K562 (cell line): ENCODE data around the gene GLRX2. TPM values are rescaled to one million over a fixed set of nuclear protein-coding genes. Genes with fewer than 3 reads are reported as not detected.

Source experiments
- ARID1B ChIP-seq: fragments of 450-650 bp; IDR thresholded peaks from 2 replicates; pipeline ENCODE4 v1.6.1; 2016; ENCODE audit warnings: antibody characterized with exemption, mild to moderate bottlenecking, inconsistent platforms
- CBX5 ChIP-seq: IDR thresholded peaks from 2 replicates; pipeline ENCODE4 v1.6.1; 2014; ENCODE audit warnings: low read depth, borderline replicate concordance
- ETV5 ChIP-seq: sonication (generic); formaldehyde crosslinking; IDR thresholded peaks from 2 replicates; pipeline ENCODE4 v1.4.0; 2020; ENCODE audit warnings: low read depth, mild to moderate bottlenecking, missing genetic modification reagents
- FOXO4 ChIP-seq: fragments of 450-650 bp; formaldehyde crosslinking; IDR thresholded peaks from 2 replicates; pipeline ENCODE4 v1.4.0; 2020; ENCODE audit warnings: mild to moderate bottlenecking, moderate library complexity
- GTF2E2 ChIP-seq: fragments of 200-800 bp; sonication (Bioruptor generic); IDR thresholded peaks from 2 replicates; pipeline ENCODE4 v1.6.1; 2016; ENCODE audit warnings: missing genetic modification characterization, missing compliant biosample characterization
- HDAC1 ChIP-seq, 2 experiments: fragments of 450-650 bp; IDR thresholded peaks; 2 replicates each; pipeline ENCODE4 v1.6.1; 2016 to 2017; ENCODE audit warnings: inconsistent platforms in 1 of 2, mild to moderate bottlenecking in 1 of 2, moderate library complexity in 1 of 2
- HINFP ChIP-seq: fragments of 450-650 bp; conservative IDR thresholded peaks from 2 replicates; pipeline ENCODE4 v1.6.1; 2016; ENCODE audit warnings: missing genetic modification characterization, low read depth, mild to moderate bottlenecking, control low read depth, missing compliant biosample characterization
- HLTF ChIP-seq: fragments of 450-650 bp; IDR thresholded peaks from 2 replicates; pipeline ENCODE4 v1.6.1; 2016
- MECOM ChIP-seq: fragments of 250-450 bp; sonication (Bioruptor Pico); IDR thresholded peaks from 2 replicates; pipeline ENCODE4 v1.8.0; 2022; ENCODE audit warnings: inconsistent platforms
- MTA3 ChIP-seq: fragments of 450-650 bp; formaldehyde crosslinking; IDR thresholded peaks from 2 replicates; pipeline ENCODE4 v1.6.1; 2017; ENCODE audit warnings: mild to moderate bottlenecking, borderline replicate concordance
- NR2C1 ChIP-seq, 2 experiments: fragments of 450-650 bp; IDR thresholded peaks; 2 replicates each; pipeline ENCODE4 v1.6.1; 2017; ENCODE audit warnings: mild to moderate bottlenecking in 2 of 2, antibody characterized with exemption in 1 of 2, inconsistent platforms in 1 of 2, missing compliant biosample characterization in 1 of 2, missing genetic modification characterization in 1 of 2
- RB1 ChIP-seq: fragments of 450-650 bp; IDR thresholded peaks from 2 replicates; pipeline ENCODE4 v1.6.1; 2017; ENCODE audit warnings: low read depth, mild to moderate bottlenecking
- RBFOX2 ChIP-seq: fragments of 200-400 bp; formaldehyde crosslinking; IDR thresholded peaks from 2 replicates; pipeline ENCODE4 v1.6.1; 2017; ENCODE audit warnings: low read depth, mild to moderate bottlenecking, low read length, moderate library complexity
- SMARCA4 ChIP-seq: fragments of 450-650 bp; IDR thresholded peaks from 2 replicates; pipeline ENCODE4 v1.6.1; 2016
- SNRNP70 ChIP-seq: fragments of 200-400 bp; formaldehyde crosslinking; optimal IDR thresholded peaks from 2 replicates; pipeline ENCODE3; 2017; ENCODE audit warnings: low read depth, low read length
- ZNF146 ChIP-seq: IDR thresholded peaks from one replicate; pipeline ENCODE4 v1.6.1; 2018; ENCODE audit warnings: missing compliant biosample characterization; ENCODE audit not compliant: unreplicated experiment
- ZNF274 ChIP-seq: IDR thresholded peaks from 2 replicates; pipeline ENCODE4 v1.6.1; 2011; ENCODE audit warnings: low read depth, mild to moderate bottlenecking, low read length, moderate library complexity, borderline replicate concordance
- ZNF384 ChIP-seq: IDR thresholded peaks from 2 replicates; pipeline ENCODE4 v1.6.1; 2012; ENCODE audit warnings: low read depth, low read length, improper control_type of control experiment
- polyA plus RNA-seq, 8 experiments: library from polyadenylated mRNA; depleted of rRNA in 4 of 8; stranded (reverse) in 5 of 8; unstranded in 3 of 8; fragments of >200 nt; fragmentation: Nextera tagmentation in 2 of 8; fragmentation: Illumina TruSeq in 1 of 8; extraction: Ambion mirVana in 2 of 8; extraction: Trizol in 1 of 8; gene quantifications; 2 replicates each; pipeline versions ENCODE4 v1.2.1 to v1.2.3, GENCODE V29; 2011 to 2014; ENCODE audit warnings: inconsistent platforms in 1 of 8, missing spikeins in 1 of 8
- total RNA-seq, 7 experiments: library from RNA; depleted of rRNA in 6 of 7; stranded (reverse); fragments of >200 nt in 6 of 7; fragmentation: Illumina TruSeq in 2 of 7; extraction: Trizol in 2 of 7; gene quantifications; 2 replicates each; pipeline versions ENCODE4 v1.2.1 to v1.2.3, GENCODE V29; 2011 to 2021; ENCODE audit warnings: low replicate concordance in 1 of 7
- TF ChIP-seq, protein P1 (sequence below): sonication (generic); formaldehyde crosslinking; IDR thresholded peaks from 2 replicates; pipeline ENCODE4 v1.8.1; 2023; ENCODE audit warnings: mild to moderate bottlenecking, missing genetic modification reagents
- TF ChIP-seq, protein P2 (sequence below): fragments of 150-350 bp; IDR thresholded peaks from 2 replicates; pipeline ENCODE4 v1.6.1; 2014; ENCODE audit warnings: low read depth, mild to moderate bottlenecking, low read length, borderline replicate concordance

GLRX2 gene
- total and polyA plus RNA-seq, 9 of the 15 experiments (the other 6 are each of a cell fraction or from before 2014, with no cell fraction given): 13.3 to 82.6 (median 55.1) TPM

DNA sequence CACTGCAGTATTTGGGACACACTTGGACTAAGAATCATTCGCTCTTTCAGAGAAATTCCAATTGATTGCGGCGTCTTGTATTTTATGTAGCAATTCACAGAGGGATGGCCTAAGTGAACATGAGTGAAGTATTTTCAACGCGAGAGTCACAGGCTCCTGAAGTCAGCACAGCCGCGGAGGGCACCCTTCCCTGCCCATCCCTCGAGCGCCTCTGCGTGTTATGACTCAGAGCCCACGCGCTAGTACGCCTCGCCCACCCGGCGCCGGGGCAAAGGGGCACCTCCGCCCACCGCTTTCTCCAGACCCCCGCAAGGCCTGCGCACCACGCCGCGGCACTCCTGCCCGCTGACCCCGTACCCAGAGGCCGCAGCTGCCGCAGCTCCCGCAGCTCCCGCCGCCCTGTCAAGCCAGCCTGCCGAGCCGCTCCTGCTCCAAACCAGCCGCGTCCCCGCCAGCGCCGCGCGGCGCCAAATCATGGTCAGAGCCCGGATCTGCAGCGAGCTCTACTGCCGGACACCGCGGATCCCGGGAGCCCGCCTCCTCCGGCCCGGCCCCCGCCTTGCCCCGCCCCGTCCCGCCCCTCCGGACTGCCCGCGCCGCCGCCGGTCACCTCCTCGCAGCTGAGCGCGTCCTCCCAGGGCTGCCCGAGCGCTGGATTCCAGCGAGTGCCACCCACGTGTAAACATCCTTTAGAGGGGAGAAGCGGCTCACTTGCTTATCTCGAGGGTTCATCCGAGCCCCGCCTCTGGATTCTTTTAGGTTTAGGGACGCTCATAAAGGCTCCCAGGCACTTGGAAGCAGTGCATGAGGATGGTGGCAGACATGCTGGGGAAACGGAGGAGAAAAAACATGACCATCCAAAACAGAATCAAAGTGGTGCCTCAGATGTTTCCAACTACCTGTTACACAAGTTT is at the start of gene GLRX2 (continued):
- TF ChIP-seq NR2C1 (IDR thresholded peaks at IDR 0.05) (no peak), NR2C1 (tag; IDR thresholded peaks at IDR 0.05) (no peak), FOXO4 (CRISPR knock-in tag) (no peak), MTA3 (peak; percentile 60; the same call in 1 of the 2 replicates), ARID1B (no peak), CBX5 (no peak), MECOM (no peak), ZNF274 (no peak), SMARCA4 (peak; percentile 43), HINFP (no peak), ZNF146 (CRISPR knock-in tag) (no peak), ZNF384 (no peak), GTF2E2 (tag) (peak; percentile 76), HLTF (no peak), RBFOX2 (peak; percentile 92), ETV5 (CRISPR knock-in tag) (no peak), SNRNP70 (no peak), RB1 (peak; percentile 82), HDAC1 (IDR thresholded peaks at IDR 0.05) (peak in 1 of 2 experiments; percentile 45; a peak in 2 of 4 replicates)
- TF ChIP-seq, protein P1, sequence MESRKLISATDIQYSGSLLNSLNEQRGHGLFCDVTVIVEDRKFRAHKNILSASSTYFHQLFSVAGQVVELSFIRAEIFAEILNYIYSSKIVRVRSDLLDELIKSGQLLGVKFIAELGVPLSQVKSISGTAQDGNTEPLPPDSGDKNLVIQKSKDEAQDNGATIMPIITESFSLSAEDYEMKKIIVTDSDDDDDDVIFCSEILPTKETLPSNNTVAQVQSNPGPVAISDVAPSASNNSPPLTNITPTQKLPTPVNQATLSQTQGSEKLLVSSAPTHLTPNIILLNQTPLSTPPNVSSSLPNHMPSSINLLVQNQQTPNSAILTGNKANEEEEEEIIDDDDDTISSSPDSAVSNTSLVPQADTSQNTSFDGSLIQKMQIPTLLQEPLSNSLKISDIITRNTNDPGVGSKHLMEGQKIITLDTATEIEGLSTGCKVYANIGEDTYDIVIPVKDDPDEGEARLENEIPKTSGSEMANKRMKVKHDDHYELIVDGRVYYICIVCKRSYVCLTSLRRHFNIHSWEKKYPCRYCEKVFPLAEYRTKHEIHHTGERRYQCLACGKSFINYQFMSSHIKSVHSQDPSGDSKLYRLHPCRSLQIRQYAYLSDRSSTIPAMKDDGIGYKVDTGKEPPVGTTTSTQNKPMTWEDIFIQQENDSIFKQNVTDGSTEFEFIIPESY: peak; percentile 47; the same call in 1 of the 2 replicates
- TF ChIP-seq, protein P2, sequence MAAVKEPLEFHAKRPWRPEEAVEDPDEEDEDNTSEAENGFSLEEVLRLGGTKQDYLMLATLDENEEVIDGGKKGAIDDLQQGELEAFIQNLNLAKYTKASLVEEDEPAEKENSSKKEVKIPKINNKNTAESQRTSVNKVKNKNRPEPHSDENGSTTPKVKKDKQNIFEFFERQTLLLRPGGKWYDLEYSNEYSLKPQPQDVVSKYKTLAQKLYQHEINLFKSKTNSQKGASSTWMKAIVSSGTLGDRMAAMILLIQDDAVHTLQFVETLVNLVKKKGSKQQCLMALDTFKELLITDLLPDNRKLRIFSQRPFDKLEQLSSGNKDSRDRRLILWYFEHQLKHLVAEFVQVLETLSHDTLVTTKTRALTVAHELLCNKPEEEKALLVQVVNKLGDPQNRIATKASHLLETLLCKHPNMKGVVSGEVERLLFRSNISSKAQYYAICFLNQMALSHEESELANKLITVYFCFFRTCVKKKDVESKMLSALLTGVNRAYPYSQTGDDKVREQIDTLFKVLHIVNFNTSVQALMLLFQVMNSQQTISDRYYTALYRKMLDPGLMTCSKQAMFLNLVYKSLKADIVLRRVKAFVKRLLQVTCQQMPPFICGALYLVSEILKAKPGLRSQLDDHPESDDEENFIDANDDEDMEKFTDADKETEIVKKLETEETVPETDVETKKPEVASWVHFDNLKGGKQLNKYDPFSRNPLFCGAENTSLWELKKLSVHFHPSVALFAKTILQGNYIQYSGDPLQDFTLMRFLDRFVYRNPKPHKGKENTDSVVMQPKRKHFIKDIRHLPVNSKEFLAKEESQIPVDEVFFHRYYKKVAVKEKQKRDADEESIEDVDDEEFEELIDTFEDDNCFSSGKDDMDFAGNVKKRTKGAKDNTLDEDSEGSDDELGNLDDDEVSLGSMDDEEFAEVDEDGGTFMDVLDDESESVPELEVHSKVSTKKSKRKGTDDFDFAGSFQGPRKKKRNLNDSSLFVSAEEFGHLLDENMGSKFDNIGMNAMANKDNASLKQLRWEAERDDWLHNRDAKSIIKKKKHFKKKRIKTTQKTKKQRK: no peak
